ENCODE results near the gene DRD2.

Gene DRD2

GRCh38 chr11:113446112-113446511 lies 29.1 kb downstream of the DRD2 start:
- DNase-seq (ENCODE audit: low read depth in 2 of 2) = no peak

GRCh38 chr11:113444502-113445123 lies 30.6 kb downstream of the DRD2 start:
- DNase-seq (ENCODE audit: low read depth in 2 of 2) = no peak

- no peak for DNase-seq (ENCODE audit: low read depth in 2 of 2)
Measured at GRCh38 chr11:113440816-113441215, 34.4 kb downstream of the DRD2 start.

- DNase-seq (ENCODE audit: low read depth in 2 of 2) = no peak
Measured at GRCh38 chr11:113436672-113437252, 38.4 kb downstream of the DRD2 start.

GRCh38 chr11:113435190-113435968 lies 39.8 kb downstream of the DRD2 start:
- DNase-seq (ENCODE audit: low read depth in 2 of 2) = no peak

GRCh38 chr11:113431746-113432145 lies 43.5 kb downstream of the DRD2 start:
- DNase-seq (ENCODE audit: low read depth in 2 of 2) = no peak

- no peak for DNase-seq (ENCODE audit: low read depth in 2 of 2)
Measured at GRCh38 chr11:113426686-113427085, 48.5 kb downstream of the DRD2 start.

- DNase-seq (ENCODE audit: low read depth in 2 of 2) = no peak
Measured at GRCh38 chr11:113420808-113421207, 54.4 kb downstream of the DRD2 start.

- no peak for DNase-seq (ENCODE audit: low read depth in 2 of 2)
Measured at GRCh38 chr11:113419454-113420003, 55.7 kb downstream of the DRD2 start.

GRCh38 chr11:113417428-113417827 lies 57.8 kb downstream of the DRD2 start:
- no peak for DNase-seq (ENCODE audit: low read depth in 2 of 2)

GRCh38 chr11:113415343-113415742 lies 59.9 kb downstream of the DRD2 start:
- DNase-seq (ENCODE audit: low read depth in 2 of 2) = no peak

GRCh38 chr11:113412675-113413074 lies 62.5 kb downstream of the DRD2 start:
- no peak for DNase-seq (ENCODE audit: low read depth in 2 of 2)

GRCh38 chr11:113411536-113411935 lies 63.7 kb downstream of the DRD2 start:
- DNase-seq (ENCODE audit: low read depth in 2 of 2) = no peak

- DNase-seq (ENCODE audit: low read depth in 2 of 2) = no peak
Measured at GRCh38 chr11:113410414-113411135, 64.6 kb downstream of the DRD2 start.

- DNase-seq (ENCODE audit: low read depth in 2 of 2) = no peak
Measured at GRCh38 chr11:113409526-113409925, 65.7 kb downstream of the DRD2 start.

GRCh38 chr11:113408887-113409286 lies 66.3 kb downstream of the DRD2 start:
- DNase-seq (ENCODE audit: low read depth in 2 of 2) = no peak

GRCh38 chr11:113408206-113408605 lies 67.0 kb downstream of the DRD2 start:
- DNase-seq (ENCODE audit: low read depth in 2 of 2) = no peak

GRCh38 chr11:113407163-113407562 lies 68.0 kb downstream of the DRD2 start:
- no peak for DNase-seq (ENCODE audit: low read depth in 2 of 2)

GRCh38 chr11:113405724-113406478 lies 69.3 kb downstream of the DRD2 start:
- DNase-seq (ENCODE audit: low read depth in 2 of 2) = no peak

GRCh38 chr11:113404859-113405430 lies 70.3 kb downstream of the DRD2 start:
- DNase-seq (ENCODE audit: low read depth in 2 of 2) = no peak

- DNase-seq (ENCODE audit: low read depth in 2 of 2) = no peak
Measured at GRCh38 chr11:113401718-113402117, 73.5 kb downstream of the DRD2 start.
